GM21447 (cell line): ENCODE results near the gene RBBP9.
"Not testable (repeated sequence)": the region's sequence is repeated elsewhere in the genome, so short reads cannot be mapped to it uniquely, and the experiment has no call there.

Experiments
- ATAC-seq: cut with Tn5 transposase; IDR thresholded peaks from one replicate; pipeline ENCODE4 v1.9.1; 2021; ENCODE audit not compliant: unreplicated experiment

The RBBP9 gene

GRCh38 chr20:18506744-18507143 lies 9.7 kb upstream of the RBBP9 start:
- no peak for ATAC-seq

- no peak for ATAC-seq
Measured at GRCh38 chr20:18504479-18505060, 7.5 kb upstream of the RBBP9 start.

DNA sequence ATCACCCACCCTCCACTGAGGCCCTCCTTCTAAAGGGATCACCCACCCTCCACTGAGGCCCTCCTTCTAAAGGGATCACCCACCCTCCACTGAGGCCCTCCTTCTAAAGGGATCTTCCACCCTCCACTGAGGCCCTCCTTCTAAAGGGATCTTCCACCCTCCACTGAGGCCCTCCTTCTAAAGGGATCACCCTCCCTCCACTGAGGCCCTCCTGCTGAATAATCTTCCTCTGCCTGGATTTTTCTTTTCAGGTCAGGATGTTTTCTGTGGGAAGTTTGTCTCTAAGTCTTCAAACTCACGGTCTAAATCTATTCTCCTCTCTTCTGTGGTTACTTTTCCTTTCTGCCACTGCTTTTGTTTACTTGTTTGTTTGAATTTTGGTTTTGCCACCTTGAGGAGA lies 4.6 kb upstream of the RBBP9 start:
- ATAC-seq, result not testable (repeated sequence)

- ATAC-seq, result no peak
Measured at GRCh38 chr20:18497603-18498002, 578 bp upstream of the RBBP9 start.

DNA sequence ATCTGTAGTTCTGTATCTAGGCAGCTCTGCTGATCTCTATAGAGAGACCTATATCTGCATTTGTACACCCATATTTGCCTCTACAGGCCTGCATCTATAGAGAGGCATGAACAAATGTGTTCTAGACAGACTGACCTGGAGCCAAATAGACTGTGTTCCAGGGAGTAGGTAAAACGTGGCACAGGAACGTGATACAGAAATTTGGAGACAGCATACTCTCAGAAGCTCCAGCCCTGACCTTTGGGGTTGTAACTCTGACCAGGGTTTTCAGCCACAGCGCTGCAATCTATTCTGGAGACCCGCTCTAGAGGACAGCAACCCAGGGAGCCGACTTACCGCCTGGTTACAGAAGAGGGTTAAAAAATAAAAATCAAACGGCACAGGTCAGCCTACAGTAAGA lies 983 bp downstream of the RBBP9 start:
- no peak for ATAC-seq

DNA sequence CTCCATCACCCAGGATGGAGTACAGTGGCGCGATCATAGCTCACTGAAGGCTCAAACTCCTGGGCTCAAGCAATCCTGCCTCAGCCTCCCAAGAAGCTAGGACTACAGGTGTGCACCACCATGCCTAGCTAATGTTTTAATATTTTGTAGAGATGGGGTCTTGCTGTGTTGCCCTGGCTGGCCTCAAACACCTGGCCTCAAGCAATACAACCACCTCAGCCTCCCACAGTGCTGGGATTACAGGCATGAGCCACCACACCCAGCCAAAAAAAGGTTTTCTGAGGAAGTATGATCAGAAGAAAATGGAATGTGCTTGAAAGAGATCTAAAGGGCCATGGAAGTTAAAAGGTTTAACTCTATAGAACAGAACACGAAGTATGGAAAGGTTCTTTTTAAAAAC lies 8.7 kb downstream of the RBBP9 start:
- no peak for ATAC-seq

- ATAC-seq, result no peak
Measured at GRCh38 chr20:18481596-18481995, 15.4 kb downstream of the RBBP9 start.

GRCh38 chr20:18477821-18478220 lies 19.2 kb downstream of the RBBP9 start:
- no peak for ATAC-seq

- no peak for ATAC-seq
Measured at GRCh38 chr20:18477218-18477617, 19.8 kb downstream of the RBBP9 start.

DNA sequence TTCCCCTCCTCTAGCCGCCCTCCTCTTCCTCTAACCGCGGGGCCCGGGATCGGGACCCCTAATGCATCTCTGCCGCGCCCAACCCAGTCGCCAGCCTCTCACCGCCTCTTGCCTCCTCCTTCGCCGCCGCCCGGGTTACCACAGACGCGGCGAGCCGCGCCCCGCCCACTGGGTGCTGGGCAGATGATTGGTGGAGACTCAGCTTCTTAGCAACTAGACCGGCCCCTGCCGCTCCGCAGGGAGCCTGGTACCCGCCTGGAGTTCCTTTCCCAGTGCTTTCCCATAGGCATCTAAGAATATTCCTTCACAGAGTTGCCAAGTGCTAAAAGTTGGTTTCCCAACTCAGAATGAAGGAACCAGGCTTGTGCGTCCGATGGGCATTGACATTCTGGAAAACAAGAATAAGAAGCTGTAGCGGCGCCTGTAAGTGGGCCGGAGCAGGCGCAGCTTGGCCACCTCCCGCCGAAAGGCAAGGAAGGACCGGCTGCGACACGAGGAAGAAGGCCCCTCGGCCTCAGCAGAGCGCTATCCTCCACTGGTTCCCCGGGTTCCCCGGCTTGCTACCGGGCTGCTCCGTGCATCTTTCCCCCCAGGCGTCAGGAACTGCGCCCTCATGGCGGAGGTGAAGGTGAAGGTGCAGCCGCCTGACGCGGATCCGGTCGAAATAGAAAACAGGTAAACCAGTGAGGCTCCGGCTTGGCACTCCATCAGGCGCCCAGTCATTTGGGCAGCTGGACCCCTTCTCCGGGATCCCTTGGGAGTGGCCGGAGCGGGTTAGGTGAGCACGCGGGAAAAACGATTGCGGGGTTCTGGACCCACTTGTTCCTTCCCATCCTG lies 29.9 kb downstream of the RBBP9 start, which contains the start of the genes DZANK1 and POLR3F:
DZANK1 (minus strand) TSS at position 137 of the 837 bp plus-strand sequence. CDS start 1,672 bp downstream, outside the sequence.
POLR3F (plus strand) TSS at position 497 of the 837 bp plus-strand sequence; CDS start at position 614, 117 bp downstream.
- ATAC-seq, result peak; percentile 95

DNA sequence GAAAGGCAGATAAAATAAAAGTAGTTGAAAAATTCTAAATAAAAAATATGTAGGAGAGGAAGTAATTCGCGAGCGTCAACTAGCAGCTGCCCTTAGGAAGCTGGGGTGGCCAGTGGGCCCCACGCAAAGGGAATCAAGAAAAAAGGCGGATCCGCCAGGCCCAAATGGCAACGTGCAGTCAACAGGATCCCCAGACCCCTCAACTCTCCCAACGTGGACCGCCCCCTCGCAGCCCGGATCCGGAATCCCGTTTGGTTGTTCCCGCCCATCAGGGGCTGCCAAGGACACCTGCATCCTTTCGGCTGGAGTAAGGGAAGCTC lies 30.5 kb downstream of the RBBP9 start:
- ATAC-seq, result peak; percentile 37

GRCh38 chr20:18465536-18466200 lies 31.4 kb downstream of the RBBP9 start:
- no peak for ATAC-seq

GRCh38 chr20:18456600-18456999 lies 40.4 kb downstream of the RBBP9 start:
- ATAC-seq, result no peak

DNA sequence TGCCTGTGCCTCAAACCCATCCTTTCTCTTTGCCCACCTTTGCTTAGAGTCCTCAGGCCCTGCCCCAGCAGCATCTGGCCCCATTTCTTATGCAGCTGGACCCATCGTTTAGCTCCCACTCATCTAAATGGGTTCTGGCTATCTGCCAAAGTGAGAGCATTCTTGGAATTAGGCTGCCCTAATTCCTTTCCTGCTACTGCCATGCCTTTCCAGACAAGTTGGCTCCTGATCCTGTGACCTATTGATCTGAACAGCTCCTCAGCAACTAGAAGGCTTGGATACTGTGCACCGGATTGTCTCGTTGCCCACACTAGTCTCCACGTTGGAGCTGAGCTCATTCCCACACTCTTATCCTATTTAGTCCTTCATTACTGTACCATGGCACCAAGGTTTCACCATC lies 53.1 kb downstream of the RBBP9 start:
- no peak for ATAC-seq

DNA sequence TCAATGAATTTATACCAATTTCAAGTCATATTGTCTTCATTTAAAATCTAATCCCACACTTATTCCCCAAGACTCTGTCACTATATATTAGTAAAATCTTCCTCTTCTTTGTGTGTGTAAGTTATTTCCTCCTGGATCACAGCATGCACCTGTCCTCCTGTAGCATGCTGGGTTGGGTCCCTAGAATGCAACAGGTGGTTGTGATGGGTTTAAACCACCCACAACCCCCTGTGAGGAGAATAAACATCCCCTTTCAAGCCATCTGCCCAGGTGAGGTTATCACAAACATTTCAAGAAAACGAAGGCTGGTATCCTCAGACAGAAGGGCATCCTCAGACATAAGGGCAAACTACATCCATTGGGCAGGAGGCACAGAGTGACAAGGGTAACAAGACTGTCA lies 56.6 kb downstream of the RBBP9 start:
- no peak for ATAC-seq

- no peak for ATAC-seq
Measured at GRCh38 chr20:18436847-18437246, 60.2 kb downstream of the RBBP9 start.
